Measurements from ENCODE around the gene PLAGL2. TPM values are rescaled to one million over a fixed set of nuclear protein-coding genes. Genes with fewer than 3 reads are reported as not detected.

Gene PLAGL2
- polyA plus RNA-seq, 1 donor from 2014 or later: 4.8 TPM

- Mint-ChIP-seq H3K27ac (no peak overlapping the region), H3K36me3 (peaks cover 10% of the 10 kb centered on the region), H3K4me3 (no peak overlapping the region), H3K27me3 (no peaks in the 10 kb centered on the region), H3K4me1 (no peaks in the 10 kb centered on the region), H3K9me3 (no peaks in the 10 kb centered on the region)
Observed at GRCh38 chr20:32160341-32160740, 47.2 kb downstream of the PLAGL2 start.

GRCh38 chr20:32159766-32160221 lies 47.7 kb downstream of the PLAGL2 start:
- no peak overlapping the region for H3K4me3 Mint-ChIP-seq
- H3K9me3 Mint-ChIP-seq: no peaks in the 10 kb centered on the region
- no peak overlapping the region for H3K27ac Mint-ChIP-seq
- H3K36me3 Mint-ChIP-seq: peaks cover 9% of the 10 kb centered on the region
- no peaks in the 10 kb centered on the region for H3K27me3 Mint-ChIP-seq
- H3K4me1 Mint-ChIP-seq: peaks cover 0 to 3% (median 0%) of the 10 kb centered on the region in 3 donors

DNA sequence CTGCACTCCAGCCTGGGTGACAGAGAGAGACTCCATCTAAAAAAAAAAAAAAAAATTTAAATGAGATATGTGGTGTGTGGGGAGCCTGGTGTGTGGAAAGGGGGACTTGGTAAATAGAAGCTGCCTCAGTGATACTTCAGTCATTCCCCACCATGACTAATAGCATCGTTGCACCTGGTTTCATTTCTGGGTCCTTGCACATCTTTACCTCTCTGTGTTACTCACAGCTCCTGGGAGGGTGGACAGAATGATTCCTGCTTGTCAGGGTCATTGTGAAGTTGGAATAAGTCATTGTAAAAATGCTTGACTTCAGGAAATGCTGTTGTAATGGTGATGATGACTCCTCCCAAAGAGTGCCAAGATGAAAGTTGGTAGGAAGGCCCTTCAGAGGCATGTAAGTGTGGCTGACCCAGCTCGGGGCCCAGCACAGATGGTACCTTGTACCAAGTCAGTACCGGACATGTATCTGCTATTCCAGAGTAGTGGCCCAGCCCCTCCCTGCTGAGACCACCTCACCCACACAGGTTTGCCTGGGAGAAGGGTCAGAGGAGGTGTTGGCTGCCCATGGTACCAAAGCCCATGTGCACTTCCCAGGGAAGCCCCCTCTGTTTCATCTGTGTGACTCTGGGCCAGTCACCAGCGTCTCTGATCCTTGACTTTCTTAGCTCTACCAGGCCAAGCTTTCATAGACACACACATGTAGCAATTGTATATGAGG lies 48.4 kb downstream of the PLAGL2 start:
- H3K27ac Mint-ChIP-seq: no peak overlapping the region

DNA sequence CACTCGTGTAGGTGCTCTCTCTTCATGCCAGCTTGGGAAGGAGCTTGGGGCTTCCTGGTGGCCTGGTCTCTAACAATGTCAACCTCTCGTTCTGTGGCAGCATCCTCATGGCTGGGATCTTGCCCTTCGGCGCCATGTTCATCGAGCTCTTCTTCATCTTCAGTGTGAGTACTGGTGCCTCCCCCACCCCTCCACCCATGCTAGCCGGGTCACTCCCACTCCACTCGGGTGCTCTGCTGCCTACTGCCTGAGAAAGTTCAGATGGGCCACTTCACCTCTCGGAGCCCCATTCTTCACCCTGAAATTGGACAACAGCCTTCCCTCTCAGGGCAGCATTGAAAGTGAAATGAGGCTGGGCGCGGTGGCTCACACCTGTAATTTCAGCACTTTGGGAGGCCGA lies 49.2 kb downstream of the PLAGL2 start:
- H3K27me3 Mint-ChIP-seq: no peaks in the 10 kb centered on the region

More for the DNA sequence above, 48.4 kb downstream of the PLAGL2 start:
- no peaks in the 10 kb centered on the region for H3K9me3 Mint-ChIP-seq
- no peak overlapping the region for H3K4me3 Mint-ChIP-seq
- no peaks in the 10 kb centered on the region for H3K27me3 Mint-ChIP-seq
- peaks cover 0 to 3% (median 0%) of the 10 kb centered on the region in 3 donors for H3K4me1 Mint-ChIP-seq
- H3K36me3 Mint-ChIP-seq: peaks cover 9% of the 10 kb centered on the region

GRCh38 chr20:32157611-32158010 lies 49.9 kb downstream of the PLAGL2 start:
- Mint-ChIP-seq H3K36me3 (peaks cover 8% of the 10 kb centered on the region), H3K9me3 (no peaks in the 10 kb centered on the region), H3K27me3 (no peaks in the 10 kb centered on the region), H3K4me3 (no peak overlapping the region), H3K4me1 (peaks cover 0 to 3% (median 0%) of the 10 kb centered on the region in 3 donors), H3K27ac (peak overlapping the region in 1 of 3 donors; percentile 60)

More for the DNA sequence above, 49.2 kb downstream of the PLAGL2 start:
- Mint-ChIP-seq H3K36me3 (peaks cover 9% of the 10 kb centered on the region), H3K27ac (no peak overlapping the region), H3K9me3 (no peaks in the 10 kb centered on the region), H3K4me1 (peaks cover 0 to 3% (median 0%) of the 10 kb centered on the region in 3 donors), H3K4me3 (no peak overlapping the region)

DNA sequence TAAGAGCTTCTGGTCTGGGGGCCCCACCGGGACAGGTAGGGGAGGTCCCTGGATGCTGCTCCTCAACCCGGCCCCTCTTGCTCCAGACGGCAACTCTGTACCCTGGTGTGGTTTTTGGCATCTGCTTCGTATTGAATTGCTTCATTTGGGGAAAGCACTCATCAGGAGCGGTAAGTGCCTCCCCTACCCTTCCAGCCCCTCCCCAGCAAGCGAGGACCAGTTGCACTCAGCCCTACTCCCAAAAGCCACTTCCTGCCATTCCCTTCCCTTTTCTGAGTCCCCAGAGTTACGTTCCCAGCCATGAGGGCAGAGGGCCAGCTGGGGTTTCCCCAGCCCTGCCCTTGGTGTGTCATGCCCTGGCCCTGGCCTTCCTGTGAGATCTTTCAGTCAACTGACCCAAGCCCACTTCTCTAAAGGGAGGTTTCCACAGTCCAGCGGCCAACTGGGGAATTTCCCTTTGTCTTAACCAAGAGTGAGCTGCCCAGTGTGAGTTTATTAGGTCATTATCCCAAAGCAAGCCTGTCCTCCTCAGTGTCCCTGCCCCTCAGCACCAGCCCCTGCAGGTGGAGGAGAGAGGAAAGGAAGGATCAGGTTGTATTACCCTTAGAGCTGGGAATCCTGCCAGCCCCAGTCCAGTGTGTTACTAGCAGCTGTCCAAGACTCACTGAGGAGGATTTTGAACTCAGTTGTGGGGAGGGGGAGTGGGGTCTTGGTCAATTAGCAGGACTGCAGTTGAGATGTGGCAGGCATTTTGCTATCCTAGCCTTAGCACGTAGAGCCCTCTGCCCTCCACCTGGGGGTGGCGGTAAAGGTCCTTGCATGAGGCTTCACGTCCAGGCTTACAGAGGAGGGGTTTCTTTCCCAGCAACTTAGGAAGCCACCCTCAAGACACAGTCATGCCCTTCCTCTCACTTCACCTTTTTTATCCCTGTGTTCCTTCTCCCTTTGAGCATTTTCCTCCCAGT lies 52.2 kb downstream of the PLAGL2 start:
- H3K27ac Mint-ChIP-seq: no peak overlapping the region
- H3K27me3 Mint-ChIP-seq: no peaks in the 10 kb centered on the region
- H3K4me3 Mint-ChIP-seq: peak overlapping the region in 1 of 4 donors; percentile 12
- peaks cover 1% of the 10 kb centered on the region for H3K36me3 Mint-ChIP-seq
- no peaks in the 10 kb centered on the region for H3K9me3 Mint-ChIP-seq
- H3K4me1 Mint-ChIP-seq: peaks cover 0 to 3% (median 0%) of the 10 kb centered on the region in 3 donors

DNA sequence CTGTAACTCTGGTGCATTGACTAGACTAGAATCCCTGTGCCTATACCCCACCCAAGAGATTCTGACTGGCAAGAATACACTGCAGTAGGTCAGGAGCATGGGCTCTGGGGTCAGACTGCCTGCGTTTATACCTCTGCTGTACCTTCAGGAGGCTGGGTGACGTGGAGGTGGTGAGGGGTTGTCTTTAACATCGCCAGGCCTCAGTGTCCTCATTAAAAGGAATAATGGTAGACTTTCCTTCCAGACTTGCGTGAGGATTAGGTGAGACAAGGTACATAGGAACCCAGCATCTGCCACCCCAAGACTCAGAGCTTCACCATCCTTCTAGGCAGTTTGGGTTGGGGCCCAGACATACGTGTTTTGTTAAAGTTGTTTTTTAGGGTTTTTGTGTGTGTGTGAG lies 53.8 kb downstream of the PLAGL2 start:
- Mint-ChIP-seq H3K4me3 (no peak overlapping the region), H3K27me3 (no peaks in the 10 kb centered on the region), H3K27ac (no peak overlapping the region), H3K4me1 (peaks cover 0 to 3% (median 0%) of the 10 kb centered on the region in 3 donors), H3K9me3 (no peaks in the 10 kb centered on the region), H3K36me3 (peaks cover 1% of the 10 kb centered on the region)

- Mint-ChIP-seq H3K36me3 (peaks cover 1% of the 10 kb centered on the region), H3K4me1 (peaks cover 0 to 3% (median 0%) of the 10 kb centered on the region in 3 donors), H3K4me3 (no peak overlapping the region), H3K27ac (no peak overlapping the region), H3K9me3 (no peaks in the 10 kb centered on the region), H3K27me3 (no peaks in the 10 kb centered on the region)
Observed at GRCh38 chr20:32153156-32153665, 54.3 kb downstream of the PLAGL2 start.

GRCh38 chr20:32152421-32153155 lies 55.0 kb downstream of the PLAGL2 start:
- no peaks in the 10 kb centered on the region for H3K9me3 Mint-ChIP-seq
- H3K4me3 Mint-ChIP-seq: no peak overlapping the region
- no peaks in the 10 kb centered on the region for H3K27me3 Mint-ChIP-seq
- peak overlapping the region in 1 of 3 donors; percentile 75 for H3K27ac Mint-ChIP-seq
- peaks cover 0 to 3% (median 0%) of the 10 kb centered on the region in 3 donors for H3K4me1 Mint-ChIP-seq
- H3K36me3 Mint-ChIP-seq: peaks cover 1% of the 10 kb centered on the region

DNA sequence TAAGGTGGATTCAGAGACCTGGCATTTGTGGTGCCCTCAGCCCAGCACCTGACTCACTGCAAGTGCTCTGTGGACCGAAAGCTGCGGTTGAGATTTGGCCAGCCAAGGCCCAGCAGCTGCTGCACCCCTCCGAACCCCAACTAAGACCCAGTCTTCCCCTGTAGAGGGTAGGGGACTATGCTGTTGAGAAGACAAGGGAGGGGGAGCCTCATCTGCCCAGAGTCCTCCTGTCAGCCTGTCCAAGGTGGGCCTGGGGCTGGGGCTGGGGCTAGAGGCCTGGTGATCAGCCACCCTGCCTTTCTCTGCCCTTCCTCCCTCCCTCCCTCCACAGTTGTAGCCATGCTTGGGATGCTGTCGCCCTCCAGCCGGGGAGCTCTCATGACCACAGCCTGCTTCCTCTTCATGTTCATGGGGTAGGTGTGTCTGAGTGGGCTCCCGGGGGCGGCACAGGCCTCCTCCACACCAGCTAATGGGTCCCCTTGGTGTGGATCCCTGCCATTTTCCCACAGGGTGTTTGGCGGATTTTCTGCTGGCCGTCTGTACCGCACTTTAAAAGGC lies 57.2 kb downstream of the PLAGL2 start:
- Mint-ChIP-seq H3K4me3 (no peak overlapping the region), H3K9me3 (no peaks in the 10 kb centered on the region), H3K36me3 (peaks cover 6% of the 10 kb centered on the region), H3K27ac (peak overlapping the region in 1 of 3 donors; percentile 63), H3K27me3 (no peaks in the 10 kb centered on the region), H3K4me1 (peaks cover 0 to 3% (median 0%) of the 10 kb centered on the region in 3 donors)

DNA sequence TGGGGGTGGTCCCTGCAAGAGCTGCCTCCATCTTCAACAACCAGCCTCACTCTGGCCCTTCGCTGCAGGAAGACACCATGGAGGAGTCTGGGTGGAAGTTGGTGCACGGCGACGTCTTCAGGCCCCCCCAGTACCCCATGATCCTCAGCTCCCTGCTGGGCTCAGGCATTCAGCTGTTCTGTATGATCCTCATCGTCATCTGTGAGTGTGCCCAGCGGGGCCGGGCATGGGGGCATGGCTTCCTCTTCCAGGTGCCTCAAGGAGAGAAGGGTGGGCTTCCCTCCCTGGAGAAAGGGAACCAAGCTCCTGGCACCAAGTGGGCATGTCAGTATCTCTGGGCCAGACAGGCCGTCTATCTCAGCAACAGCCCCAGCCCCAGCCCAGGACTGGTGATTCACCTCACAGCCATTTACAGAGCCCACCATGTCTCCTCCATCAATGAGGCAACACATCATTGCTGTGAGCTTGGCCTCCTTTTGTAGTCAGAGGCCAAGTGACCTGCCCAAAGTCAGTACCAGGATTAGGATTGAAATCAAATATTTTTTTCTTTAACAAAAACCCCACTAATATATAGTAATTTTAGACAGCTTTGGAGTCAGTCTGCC lies 57.9 kb downstream of the PLAGL2 start:
- Mint-ChIP-seq H3K4me1 (no peaks in the 10 kb centered on the region), H3K9me3 (no peaks in the 10 kb centered on the region), H3K27me3 (no peaks in the 10 kb centered on the region), H3K4me3 (no peak overlapping the region), H3K36me3 (peaks cover 4% of the 10 kb centered on the region), H3K27ac (no peak overlapping the region)

GRCh38 chr20:32144898-32145662 lies 62.5 kb downstream of the PLAGL2 start:
- no peaks in the 10 kb centered on the region for H3K4me1 Mint-ChIP-seq
- no peaks in the 10 kb centered on the region for H3K27me3 Mint-ChIP-seq
- peaks cover 4% of the 10 kb centered on the region for H3K36me3 Mint-ChIP-seq
- H3K4me3 Mint-ChIP-seq: no peak overlapping the region
- H3K9me3 Mint-ChIP-seq: no peaks in the 10 kb centered on the region
- H3K27ac Mint-ChIP-seq: peak overlapping the region in 1 of 3 donors; percentile 13

GRCh38 chr20:32142991-32143390 lies 64.6 kb downstream of the PLAGL2 start:
- no peak overlapping the region for H3K4me3 Mint-ChIP-seq
- H3K27me3 Mint-ChIP-seq: no peaks in the 10 kb centered on the region
- H3K9me3 Mint-ChIP-seq: no peaks in the 10 kb centered on the region
- H3K27ac Mint-ChIP-seq: no peak overlapping the region
- peaks cover 12% of the 10 kb centered on the region for H3K36me3 Mint-ChIP-seq
- peaks cover 0 to 2% (median 0%) of the 10 kb centered on the region in 3 donors for H3K4me1 Mint-ChIP-seq

Measured in IgD-negative memory B cell (primary cell).